ENCODE results near the gene MBNL2.
"Not testable (repeated sequence)": the region's sequence is repeated elsewhere in the genome, so short reads cannot be mapped to it uniquely, and the experiment has no call there.

The MBNL2 gene

DNA sequence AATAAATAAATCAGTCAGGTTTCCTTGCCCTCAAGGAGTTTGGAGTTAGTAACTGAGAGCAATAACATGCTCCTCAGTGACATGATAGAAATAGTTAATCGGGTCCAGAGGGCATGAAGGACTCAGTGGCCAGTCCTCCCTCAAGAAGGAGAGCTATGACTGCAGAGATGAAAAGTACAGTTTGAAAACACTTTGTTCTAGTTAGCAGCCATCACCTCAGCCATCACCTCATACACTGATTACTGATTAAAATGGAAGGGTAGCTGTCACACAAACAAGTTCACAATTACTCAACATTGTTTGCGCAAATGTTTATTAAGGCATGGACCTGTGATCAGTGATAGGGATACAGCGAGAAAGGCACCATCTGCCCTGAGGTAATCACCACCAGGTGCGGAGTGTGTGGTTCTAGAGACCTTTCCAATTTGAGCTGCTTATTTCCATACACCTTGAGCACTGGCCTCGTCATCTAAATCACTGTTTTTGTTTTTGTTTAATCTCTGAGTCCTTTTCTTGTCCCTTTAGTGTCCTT, 126.5 kb downstream of the MBNL2 start:
- H3K36me3 ChIP-seq (ENCODE audit: control insufficient read depth, low read length) = no peaks in the 10 kb centered on the region
- H3K4me3 ChIP-seq (ENCODE audit: low read length) = no peak overlapping the region
- H3K79me2 ChIP-seq (ENCODE audit: control insufficient read depth, low read length) = no peaks in the 10 kb centered on the region
- H4K20me1 ChIP-seq (ENCODE audit: control insufficient read depth, insufficient read depth, low read depth, low read length) = no peaks in the 10 kb centered on the region
- no peaks in the 10 kb centered on the region for H3K27me3 ChIP-seq (ENCODE audit: control insufficient read depth, low read length)
- H3F3A ChIP-seq (ENCODE audit: control insufficient read depth, insufficient read depth) = no peaks in the 10 kb centered on the region
- no peak overlapping the region for H3K4me2 ChIP-seq (ENCODE audit: low read length)
- H3K27ac ChIP-seq (ENCODE audit: low read depth, low read length) = no peak overlapping the region
- H3K9me3 ChIP-seq (ENCODE audit: control insufficient read depth, insufficient read depth, low read length) = no peaks in the 10 kb centered on the region
- no peaks in the 10 kb centered on the region for H3K4me1 ChIP-seq (ENCODE audit: control insufficient read depth, low read length)
- TF ChIP-seq EZH2phosphoT487 (IDR thresholded peaks at IDR 0.05; ENCODE audit: borderline replicate concordance, low read length) = no peak
- TF ChIP-seq, protein P1, sequence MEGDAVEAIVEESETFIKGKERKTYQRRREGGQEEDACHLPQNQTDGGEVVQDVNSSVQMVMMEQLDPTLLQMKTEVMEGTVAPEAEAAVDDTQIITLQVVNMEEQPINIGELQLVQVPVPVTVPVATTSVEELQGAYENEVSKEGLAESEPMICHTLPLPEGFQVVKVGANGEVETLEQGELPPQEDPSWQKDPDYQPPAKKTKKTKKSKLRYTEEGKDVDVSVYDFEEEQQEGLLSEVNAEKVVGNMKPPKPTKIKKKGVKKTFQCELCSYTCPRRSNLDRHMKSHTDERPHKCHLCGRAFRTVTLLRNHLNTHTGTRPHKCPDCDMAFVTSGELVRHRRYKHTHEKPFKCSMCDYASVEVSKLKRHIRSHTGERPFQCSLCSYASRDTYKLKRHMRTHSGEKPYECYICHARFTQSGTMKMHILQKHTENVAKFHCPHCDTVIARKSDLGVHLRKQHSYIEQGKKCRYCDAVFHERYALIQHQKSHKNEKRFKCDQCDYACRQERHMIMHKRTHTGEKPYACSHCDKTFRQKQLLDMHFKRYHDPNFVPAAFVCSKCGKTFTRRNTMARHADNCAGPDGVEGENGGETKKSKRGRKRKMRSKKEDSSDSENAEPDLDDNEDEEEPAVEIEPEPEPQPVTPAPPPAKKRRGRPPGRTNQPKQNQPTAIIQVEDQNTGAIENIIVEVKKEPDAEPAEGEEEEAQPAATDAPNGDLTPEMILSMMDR (IDR thresholded peaks at IDR 0.05; ENCODE audit: low read depth, low read length, poor library complexity, severe bottlenecking) = no peak
- H3K9me2 ChIP-seq (replicated peaks; ENCODE audit: control insufficient read depth, low read length) = no peaks in the 10 kb centered on the region

DNA sequence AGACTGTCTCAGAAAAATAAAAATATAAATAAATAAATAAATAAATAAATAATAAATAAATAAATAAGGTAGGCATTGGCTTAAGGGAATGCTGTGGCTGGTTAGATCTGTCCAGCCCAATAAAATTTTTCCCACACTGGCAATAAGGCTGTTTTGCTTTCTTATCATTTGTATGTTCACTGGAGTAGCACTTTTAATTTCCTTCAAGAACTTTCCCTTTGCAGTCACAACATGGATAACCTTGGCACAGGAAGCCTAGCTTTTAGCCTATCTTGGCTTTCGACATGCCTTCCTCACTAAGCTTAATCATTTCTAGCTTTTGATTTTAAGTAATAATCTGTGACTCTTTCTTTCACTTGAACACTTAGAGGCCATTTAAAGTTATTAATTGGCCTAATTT, 129.9 kb downstream of the MBNL2 start:
- H3K36me3 ChIP-seq (ENCODE audit: control insufficient read depth, low read length); H3K27ac ChIP-seq (ENCODE audit: low read depth, low read length); H3K79me2 ChIP-seq (ENCODE audit: control insufficient read depth, low read length): not testable (repeated sequence)

DNA sequence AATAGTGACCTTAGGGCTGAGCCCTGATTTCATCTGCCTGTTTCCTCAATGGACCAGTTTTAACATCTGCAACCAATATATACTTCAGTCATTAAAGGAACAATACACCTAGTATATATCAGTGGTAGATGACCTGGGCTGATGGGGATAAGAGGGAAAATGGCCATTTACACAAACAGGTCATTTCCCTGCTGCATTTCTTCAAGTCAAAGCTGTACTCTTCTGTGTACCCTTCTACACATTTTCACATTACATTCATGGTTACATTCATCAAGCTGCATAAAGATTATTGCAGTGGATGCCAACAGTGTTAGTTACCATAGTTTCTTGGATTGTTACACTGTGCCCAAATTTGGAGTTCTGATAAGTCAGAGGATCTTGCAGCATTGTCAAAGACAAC, 130.7 kb downstream of the MBNL2 start:
- Histone ChIP-seq H3K9me3 (ENCODE audit: control insufficient read depth, insufficient read depth, low read length) (no peaks in the 10 kb centered on the region), H4K20me1 (ENCODE audit: control insufficient read depth, insufficient read depth, low read depth, low read length) (no peaks in the 10 kb centered on the region), H3F3A (ENCODE audit: control insufficient read depth, insufficient read depth) (no peaks in the 10 kb centered on the region), H3K4me3 (ENCODE audit: low read length) (no peak overlapping the region), H3K27ac (ENCODE audit: low read depth, low read length) (no peak overlapping the region), H3K36me3 (ENCODE audit: control insufficient read depth, low read length) (no peaks in the 10 kb centered on the region), H3K4me1 (ENCODE audit: control insufficient read depth, low read length) (no peaks in the 10 kb centered on the region), H3K9me2 (replicated peaks; ENCODE audit: control insufficient read depth, low read length) (no peaks in the 10 kb centered on the region), H3K79me2 (ENCODE audit: control insufficient read depth, low read length) (no peaks in the 10 kb centered on the region), H3K4me2 (ENCODE audit: low read length) (no peak overlapping the region), H3K27me3 (ENCODE audit: control insufficient read depth, low read length) (no peaks in the 10 kb centered on the region)
- no peak for TF ChIP-seq EZH2phosphoT487 (IDR thresholded peaks at IDR 0.05; ENCODE audit: borderline replicate concordance, low read length)
- TF ChIP-seq, protein P1 (IDR thresholded peaks at IDR 0.05; ENCODE audit: low read depth, low read length, poor library complexity, severe bottlenecking) = no peak

More for the DNA sequence above, 129.9 kb downstream of the MBNL2 start:
- not testable (repeated sequence) for H3K4me3 ChIP-seq (ENCODE audit: low read length); H4K20me1 ChIP-seq (ENCODE audit: control insufficient read depth, insufficient read depth, low read depth, low read length); H3K9me2 ChIP-seq (replicated peaks; ENCODE audit: control insufficient read depth, low read length); H3K4me2 ChIP-seq (ENCODE audit: low read length); H3F3A ChIP-seq (ENCODE audit: control insufficient read depth, insufficient read depth); H3K27me3 ChIP-seq (ENCODE audit: control insufficient read depth, low read length); H3K4me1 ChIP-seq (ENCODE audit: control insufficient read depth, low read length); H3K9me3 ChIP-seq (ENCODE audit: control insufficient read depth, insufficient read depth, low read length)

DNA sequence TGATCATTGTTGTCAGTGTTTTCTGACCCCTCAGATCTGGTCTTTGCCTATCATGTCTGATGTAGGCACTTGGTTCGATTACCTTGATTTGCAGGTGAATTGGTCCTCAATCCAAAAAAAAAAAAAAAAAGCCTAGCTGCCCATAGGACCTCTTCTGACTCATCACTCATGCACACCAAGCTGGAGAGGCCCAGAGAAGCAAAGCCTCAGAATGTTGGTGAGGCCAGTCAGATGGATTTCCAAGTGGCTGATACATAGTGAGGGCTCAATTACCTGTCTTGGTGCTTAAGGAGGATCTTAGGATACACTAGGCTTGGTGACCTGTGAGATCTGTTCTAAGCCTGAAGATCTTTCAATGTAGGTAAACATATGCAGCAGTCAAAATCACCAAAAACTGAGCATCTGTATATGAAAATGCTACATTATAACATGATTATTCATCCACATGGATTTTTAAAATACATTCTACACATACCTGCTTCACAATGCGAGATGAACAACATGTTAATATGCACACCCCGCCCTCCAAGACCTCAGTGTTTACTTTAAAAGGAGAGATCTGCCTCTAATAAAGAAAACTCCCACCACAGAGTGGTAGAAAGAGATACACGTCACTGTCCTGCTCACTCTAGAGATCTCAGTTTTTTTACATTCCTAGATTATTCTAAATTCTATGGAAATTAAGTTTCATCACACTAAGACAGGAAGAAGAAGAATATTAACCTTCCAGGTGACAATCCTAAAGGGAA, 132.0 kb downstream of the MBNL2 start:
- Histone ChIP-seq H3K27ac (ENCODE audit: low read depth, low read length) (no peak overlapping the region), H3K4me3 (ENCODE audit: low read length) (no peak overlapping the region), H3F3A (ENCODE audit: control insufficient read depth, insufficient read depth) (no peaks in the 10 kb centered on the region), H3K9me2 (replicated peaks; ENCODE audit: control insufficient read depth, low read length) (no peaks in the 10 kb centered on the region), H4K20me1 (ENCODE audit: control insufficient read depth, insufficient read depth, low read depth, low read length) (no peaks in the 10 kb centered on the region), H3K36me3 (ENCODE audit: control insufficient read depth, low read length) (no peaks in the 10 kb centered on the region), H3K9me3 (ENCODE audit: control insufficient read depth, insufficient read depth, low read length) (no peaks in the 10 kb centered on the region), H3K79me2 (ENCODE audit: control insufficient read depth, low read length) (no peaks in the 10 kb centered on the region), H3K27me3 (ENCODE audit: control insufficient read depth, low read length) (no peaks in the 10 kb centered on the region), H3K4me1 (ENCODE audit: control insufficient read depth, low read length) (no peaks in the 10 kb centered on the region), H3K4me2 (ENCODE audit: low read length) (no peak overlapping the region)
- TF ChIP-seq, protein P1 (IDR thresholded peaks at IDR 0.05; ENCODE audit: low read depth, low read length, poor library complexity, severe bottlenecking) = no peak
- no peak for TF ChIP-seq EZH2phosphoT487 (IDR thresholded peaks at IDR 0.05; ENCODE audit: borderline replicate concordance, low read length)

Data from DOHH2 (cell line).